Measurements from ENCODE around the gene MIGA2.

Gene MIGA2

DNA sequence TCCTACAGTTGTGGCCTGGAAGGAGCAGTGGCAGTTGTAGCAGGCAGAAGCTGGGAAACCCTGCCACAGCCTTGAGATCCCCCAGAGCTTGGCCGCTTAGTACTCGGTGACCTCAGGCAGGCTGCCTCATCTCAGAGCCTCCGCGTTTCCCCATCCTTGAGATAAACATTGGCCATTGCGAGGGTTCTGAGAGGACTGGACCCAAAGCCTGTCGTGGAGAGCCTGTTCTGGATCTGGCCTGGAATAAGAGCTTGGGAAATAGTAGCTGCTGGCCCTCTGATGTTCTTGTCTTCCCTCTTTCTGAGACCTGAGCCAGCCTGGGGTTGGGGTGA, 1.3 kb downstream of the MIGA2 start:
- H3K4me3 ChIP-seq (ENCODE audit: low read length in 2 of 2) = peak overlapping the region; percentile 94 to 97
- H3K27me3 ChIP-seq (ENCODE audit: control insufficient read depth in 1 of 2, insufficient read depth in 2 of 2, low read length in 2 of 2) = no peaks in the 10 kb centered on the region
- H3K9me3 ChIP-seq (ENCODE audit: control insufficient read depth in 2 of 2, low read length in 2 of 2) = no peaks in the 10 kb centered on the region
- H3K36me3 ChIP-seq (ENCODE audit: control insufficient read depth in 2 of 2, insufficient read depth in 2 of 2, low read length in 2 of 2) = peaks cover 15 to 16% of the 10 kb centered on the region in 2 donors
- H3K27ac ChIP-seq (ENCODE audit: low read length) = peak overlapping the region; percentile 62
- H3K4me1 ChIP-seq (ENCODE audit: control insufficient read depth, insufficient read depth, low read length) = peaks cover 23% of the 10 kb centered on the region
- H3K9ac ChIP-seq (ENCODE audit: low read length in 2 of 2) = peak overlapping the region; percentile 84 to 85

- peaks cover 15 to 17% of the 10 kb centered on the region in 2 donors for H3K36me3 ChIP-seq (ENCODE audit: control insufficient read depth in 2 of 2, insufficient read depth in 2 of 2, low read length in 2 of 2)
- no peaks in the 10 kb centered on the region for H3K27me3 ChIP-seq (ENCODE audit: control insufficient read depth in 1 of 2, insufficient read depth in 2 of 2, low read length in 2 of 2)
- H3K4me3 ChIP-seq (ENCODE audit: low read length in 2 of 2) = peak overlapping the region in 1 of 2 donors; percentile 97
- H3K9me3 ChIP-seq (ENCODE audit: control insufficient read depth in 2 of 2, low read length in 2 of 2) = no peaks in the 10 kb centered on the region
- peak overlapping the region; percentile 84 to 85 for H3K9ac ChIP-seq (ENCODE audit: low read length in 2 of 2)
- H3K27ac ChIP-seq (ENCODE audit: low read length) = peak overlapping the region; percentile 62
- peaks cover 23% of the 10 kb centered on the region for H3K4me1 ChIP-seq (ENCODE audit: control insufficient read depth, insufficient read depth, low read length)
These were observed 1.9 kb downstream of the MIGA2 start for GRCh38 chr9:129038109-129038852.

DNA sequence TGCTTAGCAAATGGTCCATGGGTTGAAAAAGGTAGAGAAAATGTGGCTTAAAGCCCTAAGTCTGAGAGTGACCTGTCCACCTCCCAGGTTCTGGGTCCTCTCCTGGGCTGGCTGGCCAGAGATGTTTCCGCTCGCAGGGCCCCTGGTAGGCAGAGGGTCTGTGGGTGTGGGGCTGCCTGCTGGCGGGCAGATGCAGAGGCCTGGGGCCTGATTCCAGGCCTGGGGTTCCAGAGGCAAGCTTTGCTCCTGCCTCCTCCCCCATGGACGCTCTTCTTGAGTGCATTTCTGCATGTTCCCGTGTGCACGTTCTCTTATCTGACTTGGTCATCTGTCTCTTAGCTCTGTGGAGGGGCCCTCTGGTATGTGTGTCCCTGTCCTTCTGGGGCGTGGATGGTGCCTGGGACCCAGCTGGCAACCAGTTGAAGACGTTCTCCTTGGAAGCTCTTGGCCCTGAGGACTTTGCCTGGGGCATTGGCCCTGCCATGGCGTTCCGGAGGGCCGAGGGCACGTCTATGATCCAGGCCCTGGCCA, 3.8 kb downstream of the MIGA2 start:
- Histone ChIP-seq H3K27ac (ENCODE audit: low read length) (no peak overlapping the region), H3K9ac (ENCODE audit: low read length in 2 of 2) (no peak overlapping the region)

GRCh38 chr9:129042016-129042415, 5.6 kb downstream of the MIGA2 start:
- Histone ChIP-seq H3K9me3 (ENCODE audit: control insufficient read depth in 2 of 2, low read length in 2 of 2) (no peaks in the 10 kb centered on the region), H3K4me1 (ENCODE audit: control insufficient read depth, insufficient read depth, low read length) (peaks cover 15% of the 10 kb centered on the region), H3K27me3 (ENCODE audit: control insufficient read depth in 1 of 2, insufficient read depth in 2 of 2, low read length in 2 of 2) (no peaks in the 10 kb centered on the region), H3K4me3 (ENCODE audit: low read length in 2 of 2) (no peak overlapping the region), H3K36me3 (ENCODE audit: control insufficient read depth in 2 of 2, insufficient read depth in 2 of 2, low read length in 2 of 2) (peaks cover 17% of the 10 kb centered on the region in 2 donors), H3K9ac (ENCODE audit: low read length in 2 of 2) (no peak overlapping the region), H3K27ac (ENCODE audit: low read length) (no peak overlapping the region)

More for the DNA sequence above, 3.8 kb downstream of the MIGA2 start:
- Histone ChIP-seq H3K4me3 (ENCODE audit: low read length in 2 of 2) (no peak overlapping the region), H3K9me3 (ENCODE audit: control insufficient read depth in 2 of 2, low read length in 2 of 2) (no peaks in the 10 kb centered on the region), H3K36me3 (ENCODE audit: control insufficient read depth in 2 of 2, insufficient read depth in 2 of 2, low read length in 2 of 2) (peaks cover 15 to 17% of the 10 kb centered on the region in 2 donors), H3K4me1 (ENCODE audit: control insufficient read depth, insufficient read depth, low read length) (peaks cover 23% of the 10 kb centered on the region), H3K27me3 (ENCODE audit: control insufficient read depth in 1 of 2, insufficient read depth in 2 of 2, low read length in 2 of 2) (no peaks in the 10 kb centered on the region)

DNA sequence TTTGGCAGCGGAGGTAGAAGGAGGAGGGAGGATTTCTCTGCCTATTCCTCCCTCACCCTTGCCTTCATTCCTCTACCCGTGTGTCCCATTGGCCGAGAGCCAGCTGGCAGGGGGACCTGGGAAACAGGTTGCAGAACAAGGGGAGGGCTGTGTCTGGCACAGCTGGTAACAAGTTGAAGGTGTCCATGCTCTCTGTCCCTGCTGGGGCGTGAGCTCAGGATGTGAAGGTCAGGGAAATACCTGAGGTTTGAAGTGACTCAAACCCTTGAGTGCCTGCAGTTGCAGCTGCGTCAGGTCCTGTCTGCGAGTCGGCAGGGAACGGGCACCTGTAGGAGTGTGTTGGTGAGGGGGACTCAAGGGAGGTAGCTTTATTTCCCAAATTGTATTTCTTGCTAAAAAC, 16.2 kb downstream of the MIGA2 start:
- Histone ChIP-seq H3K9me3 (ENCODE audit: control insufficient read depth in 2 of 2, low read length in 2 of 2) (no peaks in the 10 kb centered on the region), H3K36me3 (ENCODE audit: control insufficient read depth in 2 of 2, insufficient read depth in 2 of 2, low read length in 2 of 2) (peaks cover 24 to 31% of the 10 kb centered on the region in 2 donors), H3K27me3 (ENCODE audit: control insufficient read depth in 1 of 2, insufficient read depth in 2 of 2, low read length in 2 of 2) (no peaks in the 10 kb centered on the region), H3K4me3 (ENCODE audit: low read length in 2 of 2) (no peak overlapping the region), H3K4me1 (ENCODE audit: control insufficient read depth, insufficient read depth, low read length) (no peaks in the 10 kb centered on the region), H3K9ac (ENCODE audit: low read length in 2 of 2) (no peak overlapping the region), H3K27ac (ENCODE audit: low read length) (no peak overlapping the region)

GRCh38 chr9:129053020-129053419, 16.6 kb downstream of the MIGA2 start:
- H3K36me3 ChIP-seq (ENCODE audit: control insufficient read depth in 2 of 2, insufficient read depth in 2 of 2, low read length in 2 of 2) = peaks cover 21 to 30% of the 10 kb centered on the region in 2 donors
- no peak overlapping the region for H3K27ac ChIP-seq (ENCODE audit: low read length)
- H3K4me1 ChIP-seq (ENCODE audit: control insufficient read depth, insufficient read depth, low read length) = no peaks in the 10 kb centered on the region

DNA sequence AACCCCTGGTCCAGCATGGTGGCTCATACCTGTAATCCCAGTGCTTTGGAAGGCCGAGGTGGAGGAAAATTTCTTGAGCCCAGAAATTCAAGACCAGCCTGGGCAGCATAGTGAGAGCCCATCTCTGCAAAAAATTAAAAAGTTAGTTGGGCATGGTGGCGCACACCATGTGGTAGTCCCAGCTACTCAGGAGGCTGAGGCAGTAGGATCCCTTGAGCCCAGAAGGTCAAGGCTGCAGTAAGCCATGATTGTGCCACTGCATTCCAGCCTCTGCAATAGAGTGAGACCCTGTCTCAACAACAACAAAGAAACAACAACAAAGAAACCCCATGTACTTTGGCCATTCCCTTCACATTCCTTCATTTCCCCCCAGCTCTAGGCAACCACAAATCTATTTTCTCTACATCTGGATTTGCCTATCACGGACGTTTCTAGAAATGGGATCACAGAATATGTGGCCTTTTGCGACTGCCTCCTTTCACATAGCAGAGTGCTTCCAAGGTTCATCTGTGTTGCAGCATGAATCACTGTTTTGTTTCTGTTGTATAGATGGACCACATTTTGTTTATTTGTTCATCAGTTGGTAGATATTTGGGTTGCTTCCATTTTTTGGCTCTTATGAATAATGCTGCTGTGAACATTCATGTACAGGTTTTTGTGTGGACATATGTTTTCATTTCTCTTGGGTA, 17.9 kb downstream of the MIGA2 start:
- no peaks in the 10 kb centered on the region for H3K4me1 ChIP-seq (ENCODE audit: control insufficient read depth, insufficient read depth, low read length)
- H3K27ac ChIP-seq (ENCODE audit: low read length) = no peak overlapping the region
- H3K27me3 ChIP-seq (ENCODE audit: control insufficient read depth in 1 of 2, insufficient read depth in 2 of 2, low read length in 2 of 2) = no peaks in the 10 kb centered on the region
- H3K4me3 ChIP-seq (ENCODE audit: low read length in 2 of 2) = no peak overlapping the region
- no peak overlapping the region for H3K9ac ChIP-seq (ENCODE audit: low read length in 2 of 2)
- H3K9me3 ChIP-seq (ENCODE audit: control insufficient read depth in 2 of 2, low read length in 2 of 2) = no peaks in the 10 kb centered on the region
- H3K36me3 ChIP-seq (ENCODE audit: control insufficient read depth in 2 of 2, insufficient read depth in 2 of 2, low read length in 2 of 2) = peaks cover 17 to 25% of the 10 kb centered on the region in 2 donors

More at GRCh38 chr9:129053020-129053419, 16.6 kb downstream of the MIGA2 start:
- Histone ChIP-seq H3K4me3 (ENCODE audit: low read length in 2 of 2) (no peak overlapping the region), H3K9me3 (ENCODE audit: control insufficient read depth in 2 of 2, low read length in 2 of 2) (no peaks in the 10 kb centered on the region), H3K27me3 (ENCODE audit: control insufficient read depth in 1 of 2, insufficient read depth in 2 of 2, low read length in 2 of 2) (no peaks in the 10 kb centered on the region), H3K9ac (ENCODE audit: low read length in 2 of 2) (no peak overlapping the region)

DNA sequence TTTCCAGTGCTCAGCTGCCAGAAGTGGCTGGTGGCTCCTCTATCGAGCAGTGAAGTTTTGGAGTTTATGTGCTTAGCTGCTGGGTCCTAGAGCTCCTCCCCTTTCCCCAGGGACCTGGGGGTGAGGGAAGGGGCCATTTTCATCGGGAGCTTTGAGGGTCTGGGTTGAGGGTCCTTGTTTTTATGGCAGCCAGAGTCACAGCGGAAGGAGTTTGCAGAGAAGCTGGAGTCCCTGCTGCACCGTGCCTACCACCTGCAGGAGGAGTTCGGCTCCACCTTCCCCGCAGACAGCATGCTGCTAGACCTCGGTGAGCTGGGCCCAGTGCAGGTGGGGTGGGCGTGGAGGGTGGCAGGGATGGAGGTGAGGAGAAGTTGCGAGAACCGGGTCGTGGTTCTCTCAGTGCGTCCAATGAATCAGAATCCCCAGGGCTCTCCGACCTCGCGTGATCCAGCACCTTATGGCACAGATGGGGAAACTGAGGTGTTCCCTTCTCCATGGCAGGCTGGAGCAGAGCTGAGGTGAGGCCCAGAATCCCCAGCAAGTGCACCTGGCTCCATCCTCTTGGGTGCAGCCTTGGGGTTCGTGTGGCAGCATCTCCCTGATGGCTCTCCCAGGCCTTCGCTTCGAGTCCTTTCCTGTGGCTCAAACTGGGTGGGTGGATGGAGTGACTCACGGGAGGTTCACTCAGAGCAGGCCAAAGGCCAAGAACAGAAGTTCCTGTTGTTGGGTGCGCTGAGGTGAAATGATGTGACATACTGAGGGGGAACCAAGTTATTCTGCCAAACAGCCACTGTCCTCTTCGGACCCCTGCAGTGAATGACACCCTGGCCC, 22.8 kb downstream of the MIGA2 start:
- H3K9ac ChIP-seq (ENCODE audit: low read length in 2 of 2) = no peak overlapping the region
- H3K4me3 ChIP-seq (ENCODE audit: low read length in 2 of 2) = no peak overlapping the region
- H3K36me3 ChIP-seq (ENCODE audit: control insufficient read depth in 2 of 2, insufficient read depth in 2 of 2, low read length in 2 of 2) = peaks cover 29 to 40% of the 10 kb centered on the region in 2 donors
- H3K27me3 ChIP-seq (ENCODE audit: control insufficient read depth in 1 of 2, insufficient read depth in 2 of 2, low read length in 2 of 2) = no peaks in the 10 kb centered on the region
- no peaks in the 10 kb centered on the region for H3K9me3 ChIP-seq (ENCODE audit: control insufficient read depth in 2 of 2, low read length in 2 of 2)
- H3K27ac ChIP-seq (ENCODE audit: low read length) = no peak overlapping the region
- no peaks in the 10 kb centered on the region for H3K4me1 ChIP-seq (ENCODE audit: control insufficient read depth, insufficient read depth, low read length)

GRCh38 chr9:129059796-129060785, 23.7 kb downstream of the MIGA2 start:
- H3K27me3 ChIP-seq (ENCODE audit: control insufficient read depth in 1 of 2, insufficient read depth in 2 of 2, low read length in 2 of 2) = no peaks in the 10 kb centered on the region
- H3K27ac ChIP-seq (ENCODE audit: low read length) = no peak overlapping the region
- no peaks in the 10 kb centered on the region for H3K4me1 ChIP-seq (ENCODE audit: control insufficient read depth, insufficient read depth, low read length)
- no peaks in the 10 kb centered on the region for H3K9me3 ChIP-seq (ENCODE audit: control insufficient read depth in 2 of 2, low read length in 2 of 2)
- H3K9ac ChIP-seq (ENCODE audit: low read length in 2 of 2) = no peak overlapping the region
- H3K4me3 ChIP-seq (ENCODE audit: low read length in 2 of 2) = no peak overlapping the region
- H3K36me3 ChIP-seq (ENCODE audit: control insufficient read depth in 2 of 2, insufficient read depth in 2 of 2, low read length in 2 of 2) = peaks cover 29 to 38% of the 10 kb centered on the region in 2 donors
